ENCODE data around the gene DKC1.

DKC1 gene

DNA sequence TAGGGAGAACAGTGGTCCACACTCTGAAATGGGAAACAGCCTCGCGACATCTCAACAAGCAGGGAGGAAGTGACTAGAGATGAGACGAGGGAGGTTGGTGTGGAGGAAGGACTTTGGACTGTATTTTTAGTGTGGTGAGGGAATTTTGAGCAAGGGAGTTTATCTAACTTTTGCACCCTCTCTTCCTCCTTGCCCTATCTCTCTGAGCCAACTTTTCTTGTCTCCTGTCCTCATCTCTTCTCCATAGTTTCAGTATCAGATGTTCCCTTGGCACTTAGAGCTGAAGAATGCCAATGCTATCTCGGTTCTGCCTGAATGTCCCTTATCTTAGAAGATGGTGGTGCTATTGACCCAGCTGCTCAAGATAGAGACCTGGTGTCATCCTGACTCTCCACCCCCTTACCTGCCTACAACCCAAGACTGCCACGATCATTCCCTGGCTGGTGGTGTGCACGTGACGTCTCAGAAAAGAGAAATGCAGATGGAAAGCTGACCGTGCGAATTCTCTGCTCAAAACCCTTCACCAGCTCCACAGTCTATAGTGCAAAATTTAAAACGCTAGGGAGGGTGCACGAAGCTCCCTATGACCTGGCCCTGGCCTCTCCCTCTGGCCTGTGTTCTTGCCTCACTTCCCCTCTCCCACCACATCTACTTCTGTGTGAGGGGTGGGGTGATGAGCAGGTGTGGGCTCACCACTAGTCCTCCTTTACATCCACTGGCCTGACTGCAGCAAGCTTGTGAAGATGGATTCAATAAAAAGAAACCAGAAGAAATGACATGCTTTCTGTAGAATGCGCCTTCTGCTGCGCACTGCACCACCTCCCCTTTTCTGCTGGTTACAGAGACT is 21.7 kb downstream of the DKC1 start:
- no peak for DNase-seq (ENCODE audit: low spot score)
- TF ChIP-seq, protein P1, sequence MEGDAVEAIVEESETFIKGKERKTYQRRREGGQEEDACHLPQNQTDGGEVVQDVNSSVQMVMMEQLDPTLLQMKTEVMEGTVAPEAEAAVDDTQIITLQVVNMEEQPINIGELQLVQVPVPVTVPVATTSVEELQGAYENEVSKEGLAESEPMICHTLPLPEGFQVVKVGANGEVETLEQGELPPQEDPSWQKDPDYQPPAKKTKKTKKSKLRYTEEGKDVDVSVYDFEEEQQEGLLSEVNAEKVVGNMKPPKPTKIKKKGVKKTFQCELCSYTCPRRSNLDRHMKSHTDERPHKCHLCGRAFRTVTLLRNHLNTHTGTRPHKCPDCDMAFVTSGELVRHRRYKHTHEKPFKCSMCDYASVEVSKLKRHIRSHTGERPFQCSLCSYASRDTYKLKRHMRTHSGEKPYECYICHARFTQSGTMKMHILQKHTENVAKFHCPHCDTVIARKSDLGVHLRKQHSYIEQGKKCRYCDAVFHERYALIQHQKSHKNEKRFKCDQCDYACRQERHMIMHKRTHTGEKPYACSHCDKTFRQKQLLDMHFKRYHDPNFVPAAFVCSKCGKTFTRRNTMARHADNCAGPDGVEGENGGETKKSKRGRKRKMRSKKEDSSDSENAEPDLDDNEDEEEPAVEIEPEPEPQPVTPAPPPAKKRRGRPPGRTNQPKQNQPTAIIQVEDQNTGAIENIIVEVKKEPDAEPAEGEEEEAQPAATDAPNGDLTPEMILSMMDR (IDR thresholded peaks at IDR 0.05; ENCODE audit: borderline replicate concordance, control extremely low read depth, extremely low read depth, insufficient read depth, missing control alignments) = no peak
- in situ Hi-C loops (cut with MboI; ENCODE audit: low sequenced_read_pairs, unreplicated experiment) = no loop called here

DNA sequence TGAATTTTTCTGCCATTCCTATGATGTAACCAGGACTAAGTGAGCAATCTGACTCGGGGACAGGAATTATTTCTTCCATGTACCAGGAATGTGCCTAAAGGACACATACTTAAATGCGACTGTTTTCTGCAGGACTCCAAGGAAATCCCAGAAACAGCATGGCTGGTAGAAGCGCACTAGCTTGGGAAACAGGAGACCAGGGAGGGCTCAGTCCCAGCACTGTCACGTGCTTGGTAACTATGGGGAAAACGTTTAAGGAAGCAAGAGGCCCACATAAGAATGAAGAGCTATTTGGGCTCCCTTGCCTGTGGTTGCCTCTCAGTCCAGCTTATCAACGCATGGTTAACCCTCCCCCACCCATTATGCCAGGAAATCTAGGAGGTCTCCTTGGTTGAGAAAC is 23.1 kb downstream of the DKC1 start:
- TF ChIP-seq, protein P1 (IDR thresholded peaks at IDR 0.05; ENCODE audit: borderline replicate concordance, control extremely low read depth, extremely low read depth, insufficient read depth, missing control alignments) = no peak
- no peak for DNase-seq (ENCODE audit: low spot score)
- in situ Hi-C loops (cut with MboI; ENCODE audit: low sequenced_read_pairs, unreplicated experiment) = no loop called here

DNA sequence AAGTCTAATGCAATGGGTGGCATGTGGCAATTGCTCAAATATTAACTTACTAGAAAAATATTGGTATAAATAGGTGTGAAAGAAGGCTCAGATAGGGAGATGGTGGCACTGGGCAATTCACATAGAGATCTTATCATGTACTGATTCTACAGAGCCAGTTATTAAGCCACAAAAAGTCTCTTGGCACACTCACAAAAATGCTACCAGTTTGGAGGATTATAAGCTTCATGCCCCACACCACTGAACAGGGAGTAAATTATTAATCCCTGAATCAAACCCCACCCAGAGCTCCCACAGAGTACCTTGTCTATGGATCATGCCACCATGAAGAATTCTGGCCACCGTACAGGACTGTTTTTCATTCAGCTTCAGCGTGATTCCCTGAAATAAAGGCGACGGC is 28.8 kb downstream of the DKC1 start:
- in situ Hi-C loops (cut with MboI; ENCODE audit: low sequenced_read_pairs, unreplicated experiment) = no loop called here
- TF ChIP-seq, protein P1 (IDR thresholded peaks at IDR 0.05; ENCODE audit: borderline replicate concordance, control extremely low read depth, extremely low read depth, insufficient read depth, missing control alignments) = no peak
- DNase-seq (ENCODE audit: low spot score) = no peak

DNA sequence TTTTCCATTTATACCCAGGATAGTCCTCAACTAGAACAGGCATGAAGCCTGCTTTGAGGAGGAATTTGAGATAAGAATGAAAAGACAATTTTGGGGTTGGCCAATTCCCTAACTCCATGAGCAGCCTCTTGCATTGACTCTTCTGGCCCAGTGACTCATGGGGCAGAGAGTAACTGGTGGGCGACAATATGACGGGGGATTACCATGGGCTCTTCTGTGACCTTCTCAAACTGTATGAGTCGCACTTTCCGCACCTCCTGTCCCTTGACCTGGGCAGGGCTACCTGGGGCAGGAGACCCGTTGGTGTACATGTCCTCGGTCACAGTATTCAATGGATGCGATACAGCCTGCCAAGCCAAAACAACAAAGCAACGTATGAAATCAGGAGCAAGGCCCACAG is 29.3 kb downstream of the DKC1 start:
- DNase-seq (ENCODE audit: low spot score) = no peak
- in situ Hi-C loops (cut with MboI; ENCODE audit: low sequenced_read_pairs, unreplicated experiment) = no loop called here
- TF ChIP-seq, protein P1 (IDR thresholded peaks at IDR 0.05; ENCODE audit: borderline replicate concordance, control extremely low read depth, extremely low read depth, insufficient read depth, missing control alignments) = no peak

DNA sequence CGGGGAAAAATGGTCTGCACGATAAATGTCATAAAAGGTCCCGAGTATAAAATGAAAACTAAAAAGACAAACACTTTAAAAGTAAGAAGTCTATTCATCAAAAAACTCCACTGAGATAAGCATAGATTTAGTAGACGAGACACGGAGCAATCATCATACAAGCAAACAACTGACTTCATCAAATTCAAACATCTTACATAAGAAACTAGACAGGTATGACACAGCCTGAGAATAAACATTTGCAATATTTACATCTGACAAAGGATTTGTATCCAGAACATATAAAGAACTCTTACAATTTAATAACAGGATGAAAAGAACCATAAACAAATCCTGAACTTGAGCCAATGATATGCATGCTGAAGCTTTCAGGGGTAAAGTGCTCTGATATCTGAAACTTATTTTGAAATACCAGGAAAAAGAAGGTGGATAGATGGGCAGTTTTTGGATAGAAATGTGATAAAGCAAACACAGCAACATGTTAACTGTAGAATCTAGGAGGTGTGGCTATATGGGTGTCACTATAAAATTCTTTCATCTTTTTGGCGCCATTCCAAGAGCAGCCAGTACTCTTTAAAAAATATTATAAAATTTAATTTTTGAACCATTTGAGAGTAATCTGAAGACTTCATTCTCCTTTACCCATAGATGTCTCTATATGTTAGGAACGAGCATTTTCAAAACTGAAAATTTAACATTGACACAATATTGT is 30.6 kb downstream of the DKC1 start:
- DNase-seq (ENCODE audit: low spot score) = no peak
- in situ Hi-C loops (cut with MboI; ENCODE audit: low sequenced_read_pairs, unreplicated experiment) = no loop called here
- TF ChIP-seq, protein P1 (IDR thresholded peaks at IDR 0.05; ENCODE audit: borderline replicate concordance, control extremely low read depth, extremely low read depth, insufficient read depth, missing control alignments) = no peak

DNA sequence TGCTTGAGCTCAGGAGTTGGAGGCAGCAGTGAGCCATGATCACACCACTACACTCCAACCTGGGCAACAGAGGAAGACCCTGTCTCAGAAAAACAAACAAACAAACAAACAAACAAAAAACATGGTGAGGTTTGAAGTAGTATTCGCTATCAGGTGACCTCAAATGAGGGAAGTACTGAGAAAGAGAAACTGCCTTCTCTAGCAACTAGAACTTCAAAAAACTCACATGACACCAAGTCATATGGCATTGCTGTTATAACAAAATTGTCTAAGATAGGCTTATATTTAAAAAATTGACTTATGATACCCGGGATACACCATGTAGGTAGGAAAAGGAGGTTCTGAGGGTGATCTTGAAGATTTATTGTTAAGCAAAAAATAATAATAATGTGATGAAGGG is 32.4 kb downstream of the DKC1 start:
- no peak for DNase-seq (ENCODE audit: low spot score)
- in situ Hi-C loops (cut with MboI; ENCODE audit: low sequenced_read_pairs, unreplicated experiment) = no loop called here
- TF ChIP-seq, protein P1 (IDR thresholded peaks at IDR 0.05; ENCODE audit: borderline replicate concordance, control extremely low read depth, extremely low read depth, insufficient read depth, missing control alignments) = no peak
